Thymus (tissue), 11 donors: Measurements from ENCODE around the gene NME7. TPM values are rescaled to one million over a fixed set of nuclear protein-coding genes. Genes with fewer than 3 reads are reported as not detected.

Source experiments
- DNase-seq, 9 donors: peaks; one replicate each; pipeline ENCODE4 v3.0.0-alpha.2; 2013; ENCODE audit warnings: low spot score in 9 of 9, low read depth in 6 of 9, missing footprints in 1 of 9
- H3K27ac ChIP-seq, 2 donors: one replicate each; pipeline ENCODE4 v1.5.1; 2013; ENCODE audit warnings: control low read depth in 1 of 2, low read depth in 1 of 2, low read length in 1 of 2, mild to moderate bottlenecking in 1 of 2, moderate library complexity in 1 of 2
- H3K27me3 ChIP-seq, 2 donors: one replicate each; pipeline ENCODE4 v1.5.1; 2013; ENCODE audit warnings: low read length in 1 of 2; ENCODE audit not compliant: control insufficient read depth in 2 of 2, insufficient read depth in 1 of 2
- H3K36me3 ChIP-seq, 2 donors: one replicate each; pipeline ENCODE4 v1.5.1; 2013; ENCODE audit warnings: low read length in 1 of 2, mild to moderate bottlenecking in 1 of 2, moderate library complexity in 1 of 2; ENCODE audit not compliant: control insufficient read depth in 2 of 2, insufficient read depth in 2 of 2
- H3K4me1 ChIP-seq, 2 donors: one replicate each; pipeline ENCODE4 v1.5.1; 2013; ENCODE audit warnings: low read length in 2 of 2; ENCODE audit not compliant: control insufficient read depth in 2 of 2, insufficient read depth in 2 of 2
- H3K4me3 ChIP-seq, 2 donors: one replicate each; pipeline ENCODE4 v1.5.1; 2013; ENCODE audit warnings: low read length in 2 of 2, control low read depth in 1 of 2, mild to moderate bottlenecking in 1 of 2
- H3K9me3 ChIP-seq, 2 donors: one replicate each; pipeline ENCODE4 v1.5.1; 2013; ENCODE audit warnings: low read length in 1 of 2, mild to moderate bottlenecking in 1 of 2; ENCODE audit not compliant: control insufficient read depth in 2 of 2, insufficient read depth in 1 of 2
- WGBS: extraction: QIAGEN DNeasy Blood & Tissue Kit; methylation state at CpG from one replicate; pipeline ENCODE4 v1.1.7; 2013; 5-methylcytosine and 5-hydroxymethylcytosine counted together
- polyA plus RNA-seq: library from polyadenylated mRNA; stranded (reverse); fragments of 200-250 nt; gene quantifications from one replicate; pipeline ENCODE4 v1.2.3, GENCODE V29; 2013
- total RNA-seq: library from RNA; stranded (reverse); fragments of 120-200 nt; gene quantifications from one replicate; pipeline ENCODE4 v1.2.4, GENCODE V29; 2013
- donor health status: healthy.

NME7 gene
- total and polyA plus RNA-seq, 2 donors: 14.9 to 16.1 TPM

- Histone ChIP-seq H3K4me1 (peaks cover 5 to 9% of the 10 kb centered on the region in 2 donors), H3K27me3 (peaks cover 5 to 33% of the 10 kb centered on the region in 2 donors), H3K36me3 (no peaks in the 10 kb centered on the region), H3K27ac (no peak overlapping the region), H3K9me3 (no peaks in the 10 kb centered on the region), H3K4me3 (no peak overlapping the region)
- DNase-seq: no peak
- WGBS: 97% methylated on average over 5 of the region's 5 CpGs
Measured at GRCh38 chr1:169103002-169103401, 264.6 kb downstream of the NME7 start.

- Histone ChIP-seq H3K36me3 (no peaks in the 10 kb centered on the region), H3K4me3 (no peak overlapping the region), H3K4me1 (peaks cover 5 to 9% of the 10 kb centered on the region in 2 donors), H3K27me3 (peaks cover 5 to 33% of the 10 kb centered on the region in 2 donors), H3K9me3 (no peaks in the 10 kb centered on the region), H3K27ac (no peak overlapping the region)
- DNase-seq: no peak
- 92% methylated on average over 4 of the region's 4 CpGs for WGBS
Measured at GRCh38 chr1:169102567-169102966, 265.0 kb downstream of the NME7 start.

- Histone ChIP-seq H3K4me1 (peaks cover 5% of the 10 kb centered on the region in 2 donors), H3K36me3 (no peaks in the 10 kb centered on the region), H3K27ac (no peak overlapping the region), H3K27me3 (peaks cover 5 to 28% of the 10 kb centered on the region in 2 donors), H3K9me3 (no peaks in the 10 kb centered on the region), H3K4me3 (no peak overlapping the region)
- WGBS: 95% methylated on average over 3 of the region's 3 CpGs
- no peak for DNase-seq
Measured at GRCh38 chr1:169100651-169101088, 266.9 kb downstream of the NME7 start.

GRCh38 chr1:169100208-169100607 lies 267.4 kb downstream of the NME7 start:
- H3K27me3 ChIP-seq: peaks cover under 1 to 24% of the 10 kb centered on the region in 2 donors
- H3K36me3 ChIP-seq: no peaks in the 10 kb centered on the region
- H3K9me3 ChIP-seq: no peaks in the 10 kb centered on the region
- no peak for DNase-seq
- no peak overlapping the region for H3K27ac ChIP-seq
- H3K4me3 ChIP-seq: no peak overlapping the region
- 97% methylated on average over 1 of the region's 1 CpG for WGBS
- H3K4me1 ChIP-seq: peaks cover under 1 to 2% of the 10 kb centered on the region in 2 donors

- H3K4me3 ChIP-seq: no peak overlapping the region
- H3K4me1 ChIP-seq: no peaks in the 10 kb centered on the region
- no peaks in the 10 kb centered on the region for H3K9me3 ChIP-seq
- 95% methylated on average over 2 of the region's 2 CpGs for WGBS
- no peak for DNase-seq
- peaks cover 0 to 17% of the 10 kb centered on the region in 2 donors for H3K27me3 ChIP-seq
- H3K27ac ChIP-seq: no peak overlapping the region
- no peaks in the 10 kb centered on the region for H3K36me3 ChIP-seq
Measured at GRCh38 chr1:169099561-169099960, 268.0 kb downstream of the NME7 start.

- no peaks in the 10 kb centered on the region for H3K36me3 ChIP-seq
- no peak overlapping the region for H3K4me3 ChIP-seq
- 96% methylated on average over 1 of the region's 1 CpG for WGBS
- peaks cover 6% of the 10 kb centered on the region in 2 donors for H3K4me1 ChIP-seq
- DNase-seq: no peak
- H3K27me3 ChIP-seq: peaks cover 0 to 7% of the 10 kb centered on the region in 2 donors
- H3K9me3 ChIP-seq: no peaks in the 10 kb centered on the region
- H3K27ac ChIP-seq: no peak overlapping the region
Measured at GRCh38 chr1:169098380-169098779, 269.2 kb downstream of the NME7 start.

GRCh38 chr1:169094897-169095569 lies 272.6 kb downstream of the NME7 start:
- peaks cover 6% of the 10 kb centered on the region in 2 donors for H3K4me1 ChIP-seq
- H3K9me3 ChIP-seq: no peaks in the 10 kb centered on the region
- no peaks in the 10 kb centered on the region for H3K36me3 ChIP-seq
- no peak for DNase-seq
- H3K27ac ChIP-seq: no peak overlapping the region
- H3K27me3 ChIP-seq: no peaks in the 10 kb centered on the region
- H3K4me3 ChIP-seq: no peak overlapping the region
- WGBS: 90% methylated on average over 4 of the region's 4 CpGs

GRCh38 chr1:169092399-169092798 lies 275.2 kb downstream of the NME7 start:
- Histone ChIP-seq H3K27me3 (no peaks in the 10 kb centered on the region), H3K27ac (no peak overlapping the region), H3K36me3 (no peaks in the 10 kb centered on the region), H3K4me1 (peaks cover 6% of the 10 kb centered on the region in 2 donors), H3K9me3 (no peaks in the 10 kb centered on the region), H3K4me3 (no peak overlapping the region)
- no peak for DNase-seq
- 96% methylated on average over 2 of the region's 2 CpGs for WGBS

GRCh38 chr1:169091480-169091941 lies 276.1 kb downstream of the NME7 start:
- Histone ChIP-seq H3K4me3 (no peak overlapping the region), H3K36me3 (no peaks in the 10 kb centered on the region), H3K9me3 (no peaks in the 10 kb centered on the region), H3K4me1 (peaks cover 6% of the 10 kb centered on the region in 2 donors), H3K27me3 (no peaks in the 10 kb centered on the region), H3K27ac (no peak overlapping the region)
- 95% methylated on average over 4 of the region's 4 CpGs for WGBS
- DNase-seq: no peak
